Sigmoid colon (tissue), 4 donors: ENCODE results near the gene CEP120.

Experiments used
- POLR2A ChIP-seq, 2 donors: fragments of 450-650 bp; IDR thresholded peaks; one replicate each; pipeline ENCODE4 v1.6.1; 2016; ENCODE audit warnings: antibody characterized with exemption in 2 of 2, mild to moderate bottlenecking in 2 of 2, moderate library complexity in 2 of 2
- POLR2AphosphoS5 ChIP-seq, 4 donors: sonication (generic); formaldehyde crosslinking; IDR thresholded peaks; one replicate each; pipeline ENCODE4 v1.6.1; 2017; ENCODE audit warnings: antibody characterized with exemption in 4 of 4
- TF ChIP-seq, protein P1 (sequence below), 4 experiments: fragments of 450-650 bp in 3 of 4; fragments of 200-600 bp in 1 of 4; IDR thresholded peaks; one replicate each; pipeline ENCODE4 v1.5.1; 2016 to 2019; ENCODE audit warnings: antibody characterized with exemption in 4 of 4, mild to moderate bottlenecking in 3 of 4, moderate library complexity in 2 of 4

DNA sequence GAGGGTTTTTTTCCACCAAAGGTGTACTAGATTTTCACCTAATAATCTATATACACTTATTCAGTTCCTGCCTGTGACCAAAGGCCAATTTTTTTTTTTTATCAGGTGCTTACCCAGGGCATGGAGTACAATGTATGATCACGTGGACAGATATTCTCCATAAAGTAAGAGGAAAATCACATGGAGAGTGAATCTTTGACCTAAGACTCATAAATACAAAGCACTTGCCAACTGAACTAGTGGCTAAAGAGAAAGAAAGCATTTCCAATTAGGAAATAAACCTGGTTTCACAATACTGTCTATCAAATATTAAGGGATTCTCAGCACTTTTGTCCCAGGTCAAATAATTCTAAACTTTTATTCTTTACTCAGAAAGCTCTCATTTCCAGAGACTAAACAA lies 33.0 kb upstream of the CEP120 start:
- TF ChIP-seq POLR2AphosphoS5 (IDR thresholded peaks at IDR 0.05) (no peak), POLR2A (IDR thresholded peaks at IDR 0.05) (no peak)
- TF ChIP-seq, protein P1, sequence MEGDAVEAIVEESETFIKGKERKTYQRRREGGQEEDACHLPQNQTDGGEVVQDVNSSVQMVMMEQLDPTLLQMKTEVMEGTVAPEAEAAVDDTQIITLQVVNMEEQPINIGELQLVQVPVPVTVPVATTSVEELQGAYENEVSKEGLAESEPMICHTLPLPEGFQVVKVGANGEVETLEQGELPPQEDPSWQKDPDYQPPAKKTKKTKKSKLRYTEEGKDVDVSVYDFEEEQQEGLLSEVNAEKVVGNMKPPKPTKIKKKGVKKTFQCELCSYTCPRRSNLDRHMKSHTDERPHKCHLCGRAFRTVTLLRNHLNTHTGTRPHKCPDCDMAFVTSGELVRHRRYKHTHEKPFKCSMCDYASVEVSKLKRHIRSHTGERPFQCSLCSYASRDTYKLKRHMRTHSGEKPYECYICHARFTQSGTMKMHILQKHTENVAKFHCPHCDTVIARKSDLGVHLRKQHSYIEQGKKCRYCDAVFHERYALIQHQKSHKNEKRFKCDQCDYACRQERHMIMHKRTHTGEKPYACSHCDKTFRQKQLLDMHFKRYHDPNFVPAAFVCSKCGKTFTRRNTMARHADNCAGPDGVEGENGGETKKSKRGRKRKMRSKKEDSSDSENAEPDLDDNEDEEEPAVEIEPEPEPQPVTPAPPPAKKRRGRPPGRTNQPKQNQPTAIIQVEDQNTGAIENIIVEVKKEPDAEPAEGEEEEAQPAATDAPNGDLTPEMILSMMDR (IDR thresholded peaks at IDR 0.05), result no peak
